Measurements from ENCODE around the gene PRDX1.
"Not testable (repeated sequence)": the region's sequence is repeated elsewhere in the genome, so short reads cannot be mapped to it uniquely, and the experiment has no call there.

Gene PRDX1

GRCh38 chr1:45536886-45537285 lies 15.2 kb upstream of the PRDX1 start:
- in situ Hi-C loops (cut with MboI; ENCODE audit: low sequenced_read_pairs) = no loop called here

GRCh38 chr1:45535988-45536766 lies 14.5 kb upstream of the PRDX1 start:
- in situ Hi-C loops (cut with MboI; ENCODE audit: low sequenced_read_pairs) = no loop called here

GRCh38 chr1:45531873-45532272 lies 10.2 kb upstream of the PRDX1 start:
- in situ Hi-C loops (cut with MboI; ENCODE audit: low sequenced_read_pairs) = no loop called here

- in situ Hi-C loops (cut with MboI; ENCODE audit: low sequenced_read_pairs) = no loop called here
Measured at GRCh38 chr1:45530632-45531135, 9.0 kb upstream of the PRDX1 start.

GRCh38 chr1:45526135-45526644 lies 4.5 kb upstream of the PRDX1 start:
- in situ Hi-C loops (cut with MboI; ENCODE audit: low sequenced_read_pairs) = no loop called here

- in situ Hi-C loops (cut with MboI; ENCODE audit: low sequenced_read_pairs) = not testable (repeated sequence)
Measured at GRCh38 chr1:45523975-45524374, 2.3 kb upstream of the PRDX1 start.

GRCh38 chr1:45523516-45523915 lies 1.8 kb upstream of the PRDX1 start:
- in situ Hi-C loops (cut with MboI; ENCODE audit: low sequenced_read_pairs) = not testable (repeated sequence)

- in situ Hi-C loops (cut with MboI; ENCODE audit: low sequenced_read_pairs) = no loop called here
Measured at GRCh38 chr1:45522324-45523104, 830 bp upstream of the PRDX1 start.

GRCh38 chr1:45519774-45520173 lies 1.9 kb downstream of the PRDX1 start:
- in situ Hi-C loops (cut with MboI; ENCODE audit: low sequenced_read_pairs) = not testable (repeated sequence)

- in situ Hi-C loops (cut with MboI; ENCODE audit: low sequenced_read_pairs) = no loop called here
Measured at GRCh38 chr1:45518910-45519309, 2.8 kb downstream of the PRDX1 start.

GRCh38 chr1:45518366-45518765 lies 3.3 kb downstream of the PRDX1 start:
- in situ Hi-C loops (cut with MboI; ENCODE audit: low sequenced_read_pairs) = not testable (repeated sequence)

- in situ Hi-C loops (cut with MboI; ENCODE audit: low sequenced_read_pairs) = no loop called here
Measured at GRCh38 chr1:45516465-45516864, 5.2 kb downstream of the PRDX1 start.

- in situ Hi-C loops (cut with MboI; ENCODE audit: low sequenced_read_pairs) = no loop called here
Measured at GRCh38 chr1:45516036-45516435, 5.6 kb downstream of the PRDX1 start.

- in situ Hi-C loops (cut with MboI; ENCODE audit: low sequenced_read_pairs) = not testable (repeated sequence)
Measured at GRCh38 chr1:45513532-45514260, 8.0 kb downstream of the PRDX1 start.

GRCh38 chr1:45512641-45513054 lies 9.0 kb downstream of the PRDX1 start:
- in situ Hi-C loops (cut with MboI; ENCODE audit: low sequenced_read_pairs) = no loop called here

GRCh38 chr1:45510972-45511527 lies 10.6 kb downstream of the PRDX1 start:
- in situ Hi-C loops (cut with MboI; ENCODE audit: low sequenced_read_pairs) = no loop called here

- in situ Hi-C loops (cut with MboI; ENCODE audit: low sequenced_read_pairs) = no loop called here
Measured at GRCh38 chr1:45510036-45510971, 11.4 kb downstream of the PRDX1 start.

- in situ Hi-C loops (cut with MboI; ENCODE audit: low sequenced_read_pairs) = loop anchor here (5.0 kb wide), 1 partner anchor 59 kb away; no protein-coding TSS in a partner anchor
Measured at GRCh38 chr1:45508295-45509151, 13.2 kb downstream of the PRDX1 start.

- in situ Hi-C loops (cut with MboI; ENCODE audit: low sequenced_read_pairs) = loop anchor here (5.0 kb wide), 1 partner anchor 59 kb away; no protein-coding TSS in a partner anchor
Measured at GRCh38 chr1:45507893-45508292, 13.8 kb downstream of the PRDX1 start.
